CD4-positive, alpha-beta T cell treated with Interleukin-10 for 1 hour (primary cell): Measurements from ENCODE around the gene BUD23.
"Not testable (repeated sequence)": the region's sequence is repeated elsewhere in the genome, so short reads cannot be mapped to it uniquely, and the experiment has no call there.

Experiments used
- DNase-seq: peaks from one replicate; pipeline ENCODE4 v3.0.0-alpha.2; 2020

BUD23 gene

GRCh38 chr7:73722182-73722581, 38.8 kb downstream of the BUD23 start:
- DNase-seq = not testable (repeated sequence)

GRCh38 chr7:73722785-73723184, 39.4 kb downstream of the BUD23 start:
- no peak for DNase-seq

- no peak for DNase-seq
These were observed 40.4 kb downstream of the BUD23 start for GRCh38 chr7:73723813-73724212.

GRCh38 chr7:73726083-73726466, 42.7 kb downstream of the BUD23 start:
- no peak for DNase-seq

GRCh38 chr7:73727952-73728351, 44.6 kb downstream of the BUD23 start:
- no peak for DNase-seq

GRCh38 chr7:73728551-73728950, 45.2 kb downstream of the BUD23 start:
- no peak for DNase-seq

GRCh38 chr7:73730485-73730884, 47.1 kb downstream of the BUD23 start:
- no peak for DNase-seq

GRCh38 chr7:73732397-73732796, 49.0 kb downstream of the BUD23 start:
- no peak for DNase-seq

GRCh38 chr7:73734619-73735527, 51.5 kb downstream of the BUD23 start:
- peak; percentile 91 for DNase-seq

- no peak for DNase-seq
These were observed 52.1 kb downstream of the BUD23 start for GRCh38 chr7:73735528-73735905.

- no peak for DNase-seq
These were observed 53.5 kb downstream of the BUD23 start for GRCh38 chr7:73736885-73737284.

GRCh38 chr7:73737491-73738219, 54.3 kb downstream of the BUD23 start:
- no peak for DNase-seq

- DNase-seq = peak; percentile 71
These were observed 54.8 kb downstream of the BUD23 start for GRCh38 chr7:73738220-73738611.

GRCh38 chr7:73738612-73739386, 55.4 kb downstream of the BUD23 start, which contains the start of gene ABHD11:
Gene ABHD11 (minus strand): TSS chr7:73738802. CDS start chr7:73738770, 32 bp downstream.
- DNase-seq = peak; percentile 98

GRCh38 chr7:73739387-73739767, 56.0 kb downstream of the BUD23 start:
- DNase-seq = no peak

GRCh38 chr7:73740212-73740611, 56.8 kb downstream of the BUD23 start:
- no peak for DNase-seq

- DNase-seq = no peak
These were observed 57.4 kb downstream of the BUD23 start for GRCh38 chr7:73740771-73741170.

GRCh38 chr7:73741600-73741999, 58.2 kb downstream of the BUD23 start:
- DNase-seq = no peak

- no peak for DNase-seq
These were observed 58.9 kb downstream of the BUD23 start for GRCh38 chr7:73742338-73742752.

- no peak for DNase-seq
These were observed 59.6 kb downstream of the BUD23 start for GRCh38 chr7:73742753-73743641.

- no peak for DNase-seq
These were observed 63.0 kb downstream of the BUD23 start for GRCh38 chr7:73746378-73746777.
